Inflammatory macrophage (primary cell): ENCODE measurements around the gene SPHK1.
"Not testable (repeated sequence)": the region's sequence is repeated elsewhere in the genome, so short reads cannot be mapped to it uniquely, and the experiment has no call there.

Source experiments
- DNase-seq, 2 donors: peaks; one replicate each; pipeline ENCODE4 v3.0.0-alpha.2; 2020 to 2022
- total RNA-seq, 18 experiments: gene quantifications; one replicate each; lab custom pipeline; 2026; ENCODE audit warnings: mixed read lengths in 6 of 18, inconsistent platforms in 2 of 18; lab: John Stamatoyannopoulos, UW

The SPHK1 gene
- 23.4 to 199 (median 48.8) reads per million in 18 experiments for total RNA-seq

GRCh38 chr17:76384222-76384986 is at the start of gene SPHK1:
Gene SPHK1, plus strand, starts transcription at chr17:76384609. Its CDS starts 1,036 bp downstream, at chr17:76385645.
- DNase-seq: peak; percentile 77 to 89

- DNase-seq: no peak
Measured at GRCh38 chr17:76335716-76336381, 48.6 kb upstream of the SPHK1 start.

GRCh38 chr17:76336756-76337412 is 47.5 kb upstream of the SPHK1 start:
- DNase-seq: no peak

GRCh38 chr17:76337413-76337777 is 47.0 kb upstream of the SPHK1 start:
- no peak for DNase-seq

- DNase-seq: no peak
Measured at GRCh38 chr17:76341301-76341700, 43.1 kb upstream of the SPHK1 start.

- DNase-seq: no peak
Measured at GRCh38 chr17:76343106-76343505, 41.3 kb upstream of the SPHK1 start.

GRCh38 chr17:76345377-76345974 is 38.9 kb upstream of the SPHK1 start:
- no peak for DNase-seq

- DNase-seq: not testable (repeated sequence)
Measured at GRCh38 chr17:76346936-76347335, 37.5 kb upstream of the SPHK1 start.

GRCh38 chr17:76350463-76350862 is 33.9 kb upstream of the SPHK1 start:
- no peak for DNase-seq

- DNase-seq: no peak
Measured at GRCh38 chr17:76351526-76352071, 32.8 kb upstream of the SPHK1 start.

- peak; percentile 20 to 42 for DNase-seq
Measured at GRCh38 chr17:76353004-76353598, 31.3 kb upstream of the SPHK1 start.

GRCh38 chr17:76353599-76354316 is 30.7 kb upstream of the SPHK1 start, which contains the start of gene PRPSAP1:
Gene PRPSAP1, minus strand, starts transcription at chr17:76353916. Its CDS starts 213 bp downstream, at chr17:76353703.
- DNase-seq: peak; percentile 84 to 91

- DNase-seq: no peak
Measured at GRCh38 chr17:76354317-76354729, 30.1 kb upstream of the SPHK1 start.

- no peak for DNase-seq
Measured at GRCh38 chr17:76354747-76355310, 29.6 kb upstream of the SPHK1 start.

- no peak for DNase-seq
Measured at GRCh38 chr17:76356803-76357456, 27.5 kb upstream of the SPHK1 start.

GRCh38 chr17:76357597-76358158 is 26.7 kb upstream of the SPHK1 start:
- no peak for DNase-seq

GRCh38 chr17:76359375-76359774 is 25.0 kb upstream of the SPHK1 start:
- DNase-seq: no peak

- DNase-seq: not testable (repeated sequence)
Measured at GRCh38 chr17:76359776-76360175, 24.6 kb upstream of the SPHK1 start.

- no peak for DNase-seq
Measured at GRCh38 chr17:76360461-76360860, 23.9 kb upstream of the SPHK1 start.
